HCT116 (cell line): Measurements from ENCODE around the gene C20orf144. TPM values are rescaled to one million over a fixed set of nuclear protein-coding genes. Genes with fewer than 3 reads are reported as not detected.
A peak's percentile ranks its signal among the peaks of the same experiment; 100 is the strongest.

Source experiments
- ATAC-seq: fragments of 200-7000 bp; cut with Tn5 transposase; 2 replicates; pipeline ENCODE4 v1.9.1; 2020; ENCODE audit warnings: mild to moderate bottlenecking, moderate library complexity
- BruUV-seq: library from RNA; stranded (reverse); fragments of 400-500 nt; replicated peaks from 2 replicates; lab custom pipeline; 2021; lab: Mats Ljungman, UMichigan
- CTCF ChIA-PET: fragments of 300-600 bp; sonication (Branson Sonifier 250); formaldehyde crosslinking; loops from one replicate; lab custom pipeline; 2021; ENCODE audit warnings: antibody characterized with exemption; lab: Charles Lee
- POLR2A ChIA-PET: fragments of 300-600, 350-600 bp; sonication (Branson Sonifier 250); formaldehyde crosslinking; loops from one replicate; lab custom pipeline; 2021; ENCODE audit warnings: antibody characterized with exemption; lab: Charles Lee
- RAD21 ChIA-PET, 2 experiments: fragments of 300-600 bp; sonication (Branson Sonifier 250); formaldehyde crosslinking; loops; one replicate each; lab custom pipeline; 2023; ENCODE audit warnings: low total read pairs in 2 of 2; ENCODE audit not compliant: uncharacterized antibody in 2 of 2, unreplicated experiment in 2 of 2, low non-redundant PET in 1 of 2; lab: Charles Lee
- DNase-seq: peaks from one replicate; pipeline ENCODE4 v3.0.0-alpha.2; 2010; ENCODE audit warnings: low read depth, low spot score
- H2AFZ ChIP-seq: fragments of 200-600 bp; shearing (Covaris generic), sonication (generic); 2 replicates; pipeline ENCODE4 v1.6.1; 2017; ENCODE audit warnings: low read depth, mixed run types, mixed read lengths, antibody characterized with exemption, low read length; ENCODE audit not compliant: poor library complexity, severe bottlenecking
- H3K27ac ChIP-seq: 2 replicates; pipeline ENCODE4 v1.5.1; 2012; ENCODE audit warnings: low read depth, low read length
- H3K27me3 ChIP-seq: fragments of 200-600 bp; sonication (generic); 2 replicates; pipeline ENCODE4 v1.6.1; 2016; ENCODE audit warnings: mixed run types, low read length, mixed read lengths; ENCODE audit not compliant: insufficient read depth
- H3K36me3 ChIP-seq, 2 experiments: fragments of 200-500 bp in 1 of 2; fragments of 200-600 bp in 1 of 2; sonication (Bioruptor generic) in 1 of 2; sonication (generic) in 1 of 2; 2 replicates each; pipeline versions ENCODE4 v1.5.1 to v1.6.1; 2014 to 2016; ENCODE audit warnings: low read length in 2 of 2, inconsistent platforms in 1 of 2, mixed read lengths in 1 of 2, mixed run types in 1 of 2; ENCODE audit not compliant: insufficient read depth in 2 of 2, control insufficient read depth in 1 of 2
- H3K4me1 ChIP-seq, 2 experiments: fragments of 200-600 bp in 1 of 2; sonication (generic) in 1 of 2; 2 replicates each; pipeline versions ENCODE4 v1.5.1 to v1.6.1; 2012 to 2017; ENCODE audit warnings: low read length in 2 of 2, inconsistent platforms in 1 of 2, mild to moderate bottlenecking in 1 of 2, mixed read lengths in 1 of 2, mixed run types in 1 of 2, moderate library complexity in 1 of 2; ENCODE audit not compliant: insufficient read depth in 2 of 2, control insufficient read depth in 1 of 2
- H3K4me2 ChIP-seq: fragments of 200-600 bp; sonication (generic); 2 replicates; pipeline ENCODE4 v1.6.1; 2017; ENCODE audit warnings: mixed run types, low read length, mixed read lengths
- H3K4me3 ChIP-seq, 2 experiments: fragments of 200-600 bp in 1 of 2; sonication (generic) in 1 of 2; replicated peaks in 1 of 2; 2 replicates each; pipeline ENCODE4 v1.5.1; 2011 to 2016; ENCODE audit warnings: low read length in 2 of 2, control low read depth in 1 of 2, low read depth in 1 of 2, mild to moderate bottlenecking in 1 of 2, mixed read lengths in 1 of 2, mixed run types in 1 of 2
- H3K79me2 ChIP-seq: fragments of 200-600 bp; sonication (generic); 2 replicates; pipeline ENCODE4 v1.6.1; 2017; ENCODE audit warnings: mild to moderate bottlenecking, mixed run types, low read length, moderate library complexity, mixed read lengths; ENCODE audit not compliant: insufficient read depth
- H3K9ac ChIP-seq: fragments of 200-600 bp; sonication (generic); 2 replicates; pipeline ENCODE4 v1.6.1; 2016; ENCODE audit warnings: low read length, mixed read lengths
- H3K9me2 ChIP-seq: fragments of 200-600 bp; sonication (generic), shearing (Covaris generic); 2 replicates; pipeline ENCODE4 v1.6.1; 2017; ENCODE audit warnings: mixed run types, mild to moderate bottlenecking, moderate library complexity; ENCODE audit not compliant: insufficient read depth
- H3K9me3 ChIP-seq, 2 experiments: fragments of 200-500 bp in 1 of 2; fragments of 200-600 bp in 1 of 2; sonication (Bioruptor generic) in 1 of 2; sonication (generic) in 1 of 2; 2 replicates each; pipeline ENCODE4 v1.6.1; 2014 to 2017; ENCODE audit warnings: low read length in 2 of 2, mixed read lengths in 2 of 2, inconsistent platforms in 1 of 2, low read depth in 1 of 2, mild to moderate bottlenecking in 1 of 2, mixed run types in 1 of 2, moderate library complexity in 1 of 2; ENCODE audit not compliant: control insufficient read depth in 1 of 2, insufficient read depth in 1 of 2
- H4K20me1 ChIP-seq: fragments of 200-600 bp; sonication (generic), shearing (Covaris generic); 2 replicates; pipeline ENCODE4 v1.6.1; 2017; ENCODE audit warnings: mixed run types, mild to moderate bottlenecking, moderate library complexity; ENCODE audit not compliant: insufficient read depth
- CBX3 ChIP-seq: IDR thresholded peaks from 2 replicates; pipeline ENCODE4 v1.6.1; 2012; ENCODE audit warnings: low read depth
- CEBPB ChIP-seq: IDR thresholded peaks from 2 replicates; pipeline ENCODE4 v1.6.1; 2012; ENCODE audit warnings: low read depth
- EGR1 ChIP-seq: IDR thresholded peaks from 2 replicates; pipeline ENCODE4 v1.6.1; 2012; ENCODE audit warnings: low read depth
- EZH2 ChIP-seq: fragments of 200-600 bp; sonication (generic); IDR thresholded peaks from 2 replicates; pipeline ENCODE4 v1.6.1; 2017; ENCODE audit warnings: antibody characterized with exemption, mixed run types
- JUND ChIP-seq: IDR thresholded peaks from 2 replicates; pipeline ENCODE4 v1.6.1; 2012
- POLR2A ChIP-seq: IDR thresholded peaks from 2 replicates; pipeline ENCODE4 v1.7.0; 2011; ENCODE audit warnings: borderline replicate concordance; ENCODE audit not compliant: insufficient read depth, insufficient read length; ENCODE audit errors: extremely low read depth
- POLR2AphosphoS5 ChIP-seq: IDR thresholded peaks from 2 replicates; pipeline ENCODE4 v1.6.1; 2011; ENCODE audit warnings: mild to moderate bottlenecking, low read depth, low read length, moderate library complexity
- SIN3A ChIP-seq: IDR thresholded peaks from 2 replicates; pipeline ENCODE4 v1.6.1; 2012; ENCODE audit warnings: low read depth
- SP1 ChIP-seq: IDR thresholded peaks from 2 replicates; pipeline ENCODE4 v1.6.1; 2012; ENCODE audit warnings: low read depth
- SRF ChIP-seq: IDR thresholded peaks from 2 replicates; pipeline ENCODE4 v1.6.1; 2012; ENCODE audit warnings: low read depth
- TCF7L2 ChIP-seq: IDR thresholded peaks from 2 replicates; pipeline ENCODE4 v1.7.0; 2011; ENCODE audit warnings: borderline replicate concordance, inconsistent platforms; ENCODE audit not compliant: insufficient read depth, insufficient read length; ENCODE audit errors: extremely low read depth
- ZBTB33 ChIP-seq: IDR thresholded peaks from 2 replicates; pipeline ENCODE4 v1.6.1; 2011; ENCODE audit warnings: mild to moderate bottlenecking, low read length, moderate library complexity; ENCODE audit not compliant: insufficient replicate concordance; ENCODE audit errors: extremely low read depth
- ZFX ChIP-seq: fragments of 450-650 bp; IDR thresholded peaks from 2 replicates; pipeline ENCODE4 v1.6.1; 2017
- ZNF274 ChIP-seq: fragments of 200-500 bp; sonication (Bioruptor generic); IDR thresholded peaks from 2 replicates; pipeline ENCODE4 v1.6.1; 2014; ENCODE audit warnings: mild to moderate bottlenecking, low read depth, low read length, inconsistent platforms
- intact Hi-C: fragments of 100-400 bp; cut with micrococcal nuclease; formaldehyde crosslinking; loops from 2 replicates; pipeline ENCODE4 v1.10.0; 2022
- total RNA-seq: library from RNA; stranded (reverse); gene quantifications from one replicate; pipeline ENCODE4 v1.2.1, GENCODE V29; 2021; ENCODE audit not compliant: unreplicated experiment
- TF ChIP-seq, protein P1 (sequence below), 3 experiments: fragments of 200-600 bp in 1 of 3; sonication (generic) in 1 of 3; IDR thresholded peaks in 2 of 3; conservative IDR thresholded peaks in 1 of 3; 2 replicates each; pipeline ENCODE4 v1.5.1; 2012 to 2017; ENCODE audit warnings: low read depth in 2 of 3, low read length in 2 of 3, antibody characterized with exemption in 1 of 3, borderline replicate concordance in 1 of 3, control low read depth in 1 of 3, mild to moderate bottlenecking in 1 of 3, mixed read lengths in 1 of 3, mixed run types in 1 of 3, moderate library complexity in 1 of 3; ENCODE audit not compliant: insufficient read depth in 1 of 3
- TF ChIP-seq, protein P2 (sequence below): IDR thresholded peaks from 2 replicates; pipeline ENCODE4 v1.6.1; 2012
- TF ChIP-seq, protein P3 (sequence below): IDR thresholded peaks from 2 replicates; pipeline ENCODE4 v1.6.1; 2012
- TF ChIP-seq, protein P4 (sequence below): IDR thresholded peaks from 2 replicates; pipeline ENCODE4 v1.6.1; 2012; ENCODE audit warnings: low read depth

The C20orf144 gene
- total RNA-seq, 1 experiment from 2014 or later, result 0.37 TPM

DNA sequence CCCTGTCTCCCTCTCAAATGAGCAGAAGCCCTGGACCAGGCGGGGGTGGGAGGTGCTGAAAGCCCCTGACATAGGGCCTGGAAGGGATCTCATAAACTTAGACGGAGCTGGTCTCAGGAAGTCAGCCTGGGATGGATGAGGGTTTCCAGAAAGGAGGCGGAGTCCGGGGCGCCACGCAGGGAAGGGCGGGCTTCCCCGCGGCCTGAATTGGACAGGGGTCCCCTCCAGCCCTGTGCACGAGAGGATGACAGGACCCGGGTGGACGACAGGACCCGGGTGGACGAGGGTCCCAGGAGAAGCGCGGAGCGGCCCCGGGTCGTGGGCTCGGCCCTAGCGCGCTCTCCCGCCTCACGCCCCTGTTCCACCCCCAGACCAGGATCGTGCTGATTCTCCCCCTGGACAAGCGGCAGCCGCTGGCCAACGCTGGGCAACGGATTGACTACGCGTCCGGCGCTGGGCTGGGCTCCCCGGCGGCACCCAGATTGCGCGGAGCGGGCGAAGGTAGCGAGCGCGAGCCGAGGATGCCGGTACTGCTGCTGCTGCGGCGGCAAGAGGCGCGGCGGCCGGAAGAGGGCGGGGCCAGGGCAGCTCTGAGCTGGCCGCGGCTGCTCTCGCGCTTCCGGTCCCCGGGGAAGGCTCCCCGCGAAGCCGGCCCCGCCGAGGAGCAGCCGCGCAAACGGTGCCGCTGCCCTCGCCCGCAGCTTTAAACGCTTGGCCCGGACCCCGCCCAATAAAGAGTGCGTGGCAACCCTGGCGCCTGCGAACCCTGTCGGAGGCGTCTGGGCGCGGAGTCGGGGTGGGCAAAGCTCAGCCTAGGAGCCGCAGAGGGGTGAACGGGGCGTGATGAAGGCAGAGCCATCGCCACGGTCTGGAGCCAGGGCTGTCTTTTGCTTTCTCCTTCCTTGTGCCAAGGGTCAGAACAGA, 1.3 kb downstream of the C20orf144 start:
- peak; percentile 85 for ATAC-seq
- TSS peak; percentile 36 for BruUV-seq
- CTCF ChIA-PET, result interaction anchor here (1.5 to 3.0 kb wide), 4 partner anchors 10 to 219 kb away, joined by 3 to 13 read pairs (median 4); no protein-coding TSS in a partner anchor
- RAD21 ChIA-PET, result no interaction called here
- Histone ChIP-seq H3K4me2 (peak overlapping the region; percentile 97), H3K9ac (peak overlapping the region; percentile 80), H3K79me2 (peaks cover 6% of the 10 kb centered on the region; the same call in 1 of the 2 replicates), H4K20me1 (no peaks in the 10 kb centered on the region), H3K9me2 (no peaks in the 10 kb centered on the region), H3K27ac (peak overlapping the region; percentile 80), H3K36me3 (peaks cover 0 to 1% of the 10 kb centered on the region in 2 experiments; a peak in 1 of 4 replicates), H3K27me3 (no peaks in the 10 kb centered on the region), H3K4me1 (peaks cover 9 to 22% of the 10 kb centered on the region in 2 experiments), H2AFZ (no peak overlapping the region), H3K9me3 (no peaks in the 10 kb centered on the region), H3K4me3 (peak overlapping the region; percentile 76 to 90)
- DNase-seq, result no peak
- intact Hi-C loops, result no loop called here
- POLR2A ChIA-PET, result interaction anchor here (1.4 to 2.3 kb wide), 2 partner anchors 10 to 163 kb away, joined by 3 to 6 read pairs; no protein-coding TSS in a partner anchor
- TF ChIP-seq SIN3A (0 out of 2 replicates have a peak, but pooled peaks have one; percentile 76), ZBTB33 (peak; percentile 13), CBX3 (no peak), CEBPB (no peak), EZH2 (no peak), JUND (no peak), TCF7L2 (peak; percentile 85), POLR2A (peak; percentile 72), SP1 (no peak), ZNF274 (no peak), ZFX (peak; percentile 58; the same call in 1 of the 2 replicates), POLR2AphosphoS5 (peak; percentile 84), EGR1 (no peak), SRF (no peak)
- TF ChIP-seq, protein P1, sequence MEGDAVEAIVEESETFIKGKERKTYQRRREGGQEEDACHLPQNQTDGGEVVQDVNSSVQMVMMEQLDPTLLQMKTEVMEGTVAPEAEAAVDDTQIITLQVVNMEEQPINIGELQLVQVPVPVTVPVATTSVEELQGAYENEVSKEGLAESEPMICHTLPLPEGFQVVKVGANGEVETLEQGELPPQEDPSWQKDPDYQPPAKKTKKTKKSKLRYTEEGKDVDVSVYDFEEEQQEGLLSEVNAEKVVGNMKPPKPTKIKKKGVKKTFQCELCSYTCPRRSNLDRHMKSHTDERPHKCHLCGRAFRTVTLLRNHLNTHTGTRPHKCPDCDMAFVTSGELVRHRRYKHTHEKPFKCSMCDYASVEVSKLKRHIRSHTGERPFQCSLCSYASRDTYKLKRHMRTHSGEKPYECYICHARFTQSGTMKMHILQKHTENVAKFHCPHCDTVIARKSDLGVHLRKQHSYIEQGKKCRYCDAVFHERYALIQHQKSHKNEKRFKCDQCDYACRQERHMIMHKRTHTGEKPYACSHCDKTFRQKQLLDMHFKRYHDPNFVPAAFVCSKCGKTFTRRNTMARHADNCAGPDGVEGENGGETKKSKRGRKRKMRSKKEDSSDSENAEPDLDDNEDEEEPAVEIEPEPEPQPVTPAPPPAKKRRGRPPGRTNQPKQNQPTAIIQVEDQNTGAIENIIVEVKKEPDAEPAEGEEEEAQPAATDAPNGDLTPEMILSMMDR (IDR thresholded peaks at IDR 0.05 in 2 of 3, conservative IDR thresholded peaks at IDR 0.05 in 1 of 3; ENCODE audit: borderline replicate concordance in 1 of 3, insufficient read depth in 1 of 3, low read depth in 2 of 3, low read length in 2 of 3), result no peak
- TF ChIP-seq, protein P2, sequence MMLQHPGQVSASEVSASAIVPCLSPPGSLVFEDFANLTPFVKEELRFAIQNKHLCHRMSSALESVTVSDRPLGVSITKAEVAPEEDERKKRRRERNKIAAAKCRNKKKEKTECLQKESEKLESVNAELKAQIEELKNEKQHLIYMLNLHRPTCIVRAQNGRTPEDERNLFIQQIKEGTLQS, result no peak
- TF ChIP-seq, protein P3, sequence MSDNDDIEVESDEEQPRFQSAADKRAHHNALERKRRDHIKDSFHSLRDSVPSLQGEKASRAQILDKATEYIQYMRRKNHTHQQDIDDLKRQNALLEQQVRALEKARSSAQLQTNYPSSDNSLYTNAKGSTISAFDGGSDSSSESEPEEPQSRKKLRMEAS, result no peak; the same call in 1 of the 2 replicates
- TF ChIP-seq, protein P4, sequence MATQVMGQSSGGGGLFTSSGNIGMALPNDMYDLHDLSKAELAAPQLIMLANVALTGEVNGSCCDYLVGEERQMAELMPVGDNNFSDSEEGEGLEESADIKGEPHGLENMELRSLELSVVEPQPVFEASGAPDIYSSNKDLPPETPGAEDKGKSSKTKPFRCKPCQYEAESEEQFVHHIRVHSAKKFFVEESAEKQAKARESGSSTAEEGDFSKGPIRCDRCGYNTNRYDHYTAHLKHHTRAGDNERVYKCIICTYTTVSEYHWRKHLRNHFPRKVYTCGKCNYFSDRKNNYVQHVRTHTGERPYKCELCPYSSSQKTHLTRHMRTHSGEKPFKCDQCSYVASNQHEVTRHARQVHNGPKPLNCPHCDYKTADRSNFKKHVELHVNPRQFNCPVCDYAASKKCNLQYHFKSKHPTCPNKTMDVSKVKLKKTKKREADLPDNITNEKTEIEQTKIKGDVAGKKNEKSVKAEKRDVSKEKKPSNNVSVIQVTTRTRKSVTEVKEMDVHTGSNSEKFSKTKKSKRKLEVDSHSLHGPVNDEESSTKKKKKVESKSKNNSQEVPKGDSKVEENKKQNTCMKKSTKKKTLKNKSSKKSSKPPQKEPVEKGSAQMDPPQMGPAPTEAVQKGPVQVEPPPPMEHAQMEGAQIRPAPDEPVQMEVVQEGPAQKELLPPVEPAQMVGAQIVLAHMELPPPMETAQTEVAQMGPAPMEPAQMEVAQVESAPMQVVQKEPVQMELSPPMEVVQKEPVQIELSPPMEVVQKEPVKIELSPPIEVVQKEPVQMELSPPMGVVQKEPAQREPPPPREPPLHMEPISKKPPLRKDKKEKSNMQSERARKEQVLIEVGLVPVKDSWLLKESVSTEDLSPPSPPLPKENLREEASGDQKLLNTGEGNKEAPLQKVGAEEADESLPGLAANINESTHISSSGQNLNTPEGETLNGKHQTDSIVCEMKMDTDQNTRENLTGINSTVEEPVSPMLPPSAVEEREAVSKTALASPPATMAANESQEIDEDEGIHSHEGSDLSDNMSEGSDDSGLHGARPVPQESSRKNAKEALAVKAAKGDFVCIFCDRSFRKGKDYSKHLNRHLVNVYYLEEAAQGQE, result no peak
